Hematopoietic multipotent progenitor cell treated with erythropoietin and hydrocortisone succinate and interleukin-3 and kit ligand, for 8 days (in vitro differentiated cells): ENCODE data around the gene CKAP2L.
A peak's percentile ranks its signal among the peaks of the same experiment; 100 is the strongest.

Experiments
- DNase-seq: peaks from one replicate; pipeline ENCODE4 v3.0.0-alpha.2; 2015

The CKAP2L gene

GRCh38 chr2:112758711-112759110 is 5.7 kb downstream of the CKAP2L start:
- DNase-seq, result no peak

GRCh38 chr2:112757265-112757664 is 7.1 kb downstream of the CKAP2L start:
- DNase-seq, result no peak

GRCh38 chr2:112756207-112756606 is 8.2 kb downstream of the CKAP2L start:
- no peak for DNase-seq

GRCh38 chr2:112755444-112755843 is 9.0 kb downstream of the CKAP2L start:
- no peak for DNase-seq

GRCh38 chr2:112754564-112754963 is 9.8 kb downstream of the CKAP2L start:
- no peak for DNase-seq

- no peak for DNase-seq
Observed at GRCh38 chr2:112752667-112753066, 11.7 kb downstream of the CKAP2L start.

- no peak for DNase-seq
Observed at GRCh38 chr2:112751451-112752197, 12.8 kb downstream of the CKAP2L start.

GRCh38 chr2:112750560-112750843 is 13.9 kb downstream of the CKAP2L start:
- no peak for DNase-seq

GRCh38 chr2:112749755-112750559 is 14.5 kb downstream of the CKAP2L start:
- DNase-seq, result peak; percentile 80

GRCh38 chr2:112740527-112740926 is 23.9 kb downstream of the CKAP2L start:
- DNase-seq, result no peak

GRCh38 chr2:112737542-112738232 is 26.7 kb downstream of the CKAP2L start:
- no peak for DNase-seq

GRCh38 chr2:112733871-112734270 is 30.5 kb downstream of the CKAP2L start:
- no peak for DNase-seq

GRCh38 chr2:112733456-112733855 is 31.0 kb downstream of the CKAP2L start:
- DNase-seq, result no peak

- DNase-seq, result no peak
Observed at GRCh38 chr2:112731479-112731878, 32.9 kb downstream of the CKAP2L start.

- DNase-seq, result no peak
Observed at GRCh38 chr2:112730791-112731190, 33.6 kb downstream of the CKAP2L start.

GRCh38 chr2:112730216-112730615 is 34.2 kb downstream of the CKAP2L start:
- DNase-seq, result no peak

- DNase-seq, result peak; percentile 77
Observed at GRCh38 chr2:112728378-112729175, 35.8 kb downstream of the CKAP2L start.

- peak; percentile 85 for DNase-seq
Observed at GRCh38 chr2:112728029-112728362, 36.4 kb downstream of the CKAP2L start.

GRCh38 chr2:112727276-112728028 is 37.0 kb downstream of the CKAP2L start:
- no peak for DNase-seq

- DNase-seq, result peak; percentile 95
Observed at GRCh38 chr2:112726487-112727190, 37.8 kb downstream of the CKAP2L start.

- DNase-seq, result no peak
Observed at GRCh38 chr2:112725545-112726457, 38.6 kb downstream of the CKAP2L start.
